HG02981 (cell line): ENCODE results near the gene ZYX.
"Not testable (repeated sequence)": the region's sequence is repeated elsewhere in the genome, so short reads cannot be mapped to it uniquely, and the experiment has no call there.

Source experiments
- ATAC-seq: cut with Tn5 transposase; IDR thresholded peaks from one replicate; pipeline ENCODE4 v1.9.1; 2021; ENCODE audit warnings: mild to moderate bottlenecking, moderate library complexity; ENCODE audit not compliant: unreplicated experiment

Gene ZYX

GRCh38 chr7:143416565-143417149 is 35.5 kb downstream of the ZYX start:
- ATAC-seq = no peak

- ATAC-seq = no peak
Measured at GRCh38 chr7:143417734-143418383, 36.7 kb downstream of the ZYX start.

DNA sequence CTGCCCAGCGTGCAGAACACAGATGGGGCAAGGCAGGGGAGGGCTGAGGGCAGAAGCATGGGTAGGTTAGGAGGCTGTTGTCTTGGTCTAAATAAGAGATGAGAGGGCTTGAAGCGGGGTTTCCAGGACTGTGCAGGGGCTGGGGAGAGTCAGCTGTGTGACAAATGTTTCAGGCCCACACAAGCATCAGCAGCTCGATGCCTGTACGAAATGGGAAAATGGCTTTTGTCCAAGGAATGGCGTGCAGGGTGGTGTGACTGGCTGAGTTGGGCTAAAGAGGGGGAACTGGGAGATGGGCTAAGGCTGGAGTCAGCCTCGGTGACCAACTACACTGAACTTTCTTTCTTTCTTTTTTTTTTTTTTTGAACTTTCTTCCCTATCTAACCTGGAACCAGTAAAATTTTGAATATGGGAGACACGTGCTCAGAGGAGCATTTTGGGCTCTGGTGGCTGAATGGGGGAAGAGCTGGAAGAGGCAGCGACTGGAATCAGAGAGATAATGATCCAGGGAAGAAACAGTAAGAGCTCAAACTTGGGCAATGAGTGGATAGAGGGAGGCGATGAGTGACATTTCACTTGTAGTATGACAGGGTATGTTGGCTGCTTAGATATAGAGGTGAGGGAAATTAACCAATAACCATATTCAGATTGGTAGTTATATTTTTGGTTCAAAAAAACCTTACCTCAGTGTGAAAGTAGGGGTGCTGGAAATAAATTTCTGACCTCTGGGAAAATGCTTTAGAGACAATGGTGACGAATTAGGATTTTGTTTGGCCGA is 37.7 kb downstream of the ZYX start:
- no peak for ATAC-seq

DNA sequence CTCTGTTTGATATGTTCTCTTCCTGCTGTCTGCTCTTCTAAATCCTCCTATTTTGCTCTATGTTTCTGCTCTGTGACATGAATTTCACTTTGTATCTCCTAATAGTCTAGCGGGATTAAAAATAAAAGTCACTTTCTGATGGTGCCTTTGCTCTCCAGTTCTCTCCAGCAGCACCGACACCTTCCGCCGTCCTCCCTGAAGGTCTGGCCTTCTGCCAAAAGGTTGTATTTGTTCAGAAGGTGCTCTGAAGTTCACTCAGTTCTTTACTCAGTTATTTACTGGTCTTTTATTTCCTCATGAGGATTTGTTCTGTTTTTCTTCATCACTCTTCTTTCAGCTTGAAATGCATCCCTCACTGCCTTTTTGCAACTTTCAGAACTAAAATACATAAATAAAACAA is 38.7 kb downstream of the ZYX start:
- ATAC-seq = no peak

- ATAC-seq = not testable (repeated sequence)
Measured at GRCh38 chr7:143420624-143421023, 39.5 kb downstream of the ZYX start.

DNA sequence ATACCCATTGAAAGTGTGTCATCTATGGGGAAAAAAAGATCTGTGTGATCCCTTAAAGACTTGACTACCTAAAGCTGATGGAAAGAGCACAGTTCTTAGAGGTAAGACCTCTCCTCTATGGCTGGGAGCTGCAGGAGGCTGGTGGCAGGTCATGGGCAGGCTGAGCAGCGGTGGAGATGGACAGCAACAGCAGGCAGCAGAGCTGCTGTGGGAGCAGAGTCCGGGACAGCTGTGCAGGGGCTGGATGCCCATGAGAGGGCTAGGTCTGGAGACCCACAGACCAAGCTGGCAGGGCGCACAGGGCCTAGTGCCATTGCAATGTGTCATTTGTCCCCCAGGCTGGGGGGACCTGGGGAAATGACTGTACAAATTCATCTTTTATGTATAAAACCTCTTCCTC is 40.9 kb downstream of the ZYX start:
- no peak for ATAC-seq

DNA sequence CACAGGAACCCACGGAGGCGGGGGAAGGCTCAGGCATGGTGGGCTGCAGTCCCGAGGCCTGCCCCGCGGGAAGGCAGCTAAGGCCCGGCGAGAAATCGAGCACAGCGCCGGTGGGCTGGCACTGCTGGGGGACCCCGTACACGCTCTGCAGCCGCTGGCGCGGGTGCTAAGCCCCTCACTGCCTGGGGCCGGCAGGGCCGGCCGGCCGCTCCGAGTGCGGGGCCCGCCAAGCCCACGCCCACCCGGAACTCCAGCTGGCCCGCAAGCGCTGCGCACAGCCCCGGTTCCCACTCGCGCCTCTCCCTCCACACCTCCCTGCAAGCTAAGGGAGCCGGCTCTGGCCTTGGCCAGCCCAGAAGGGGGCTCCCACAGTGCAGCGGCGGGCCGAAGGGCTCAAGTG is 43.3 kb downstream of the ZYX start:
- not testable (repeated sequence) for ATAC-seq

DNA sequence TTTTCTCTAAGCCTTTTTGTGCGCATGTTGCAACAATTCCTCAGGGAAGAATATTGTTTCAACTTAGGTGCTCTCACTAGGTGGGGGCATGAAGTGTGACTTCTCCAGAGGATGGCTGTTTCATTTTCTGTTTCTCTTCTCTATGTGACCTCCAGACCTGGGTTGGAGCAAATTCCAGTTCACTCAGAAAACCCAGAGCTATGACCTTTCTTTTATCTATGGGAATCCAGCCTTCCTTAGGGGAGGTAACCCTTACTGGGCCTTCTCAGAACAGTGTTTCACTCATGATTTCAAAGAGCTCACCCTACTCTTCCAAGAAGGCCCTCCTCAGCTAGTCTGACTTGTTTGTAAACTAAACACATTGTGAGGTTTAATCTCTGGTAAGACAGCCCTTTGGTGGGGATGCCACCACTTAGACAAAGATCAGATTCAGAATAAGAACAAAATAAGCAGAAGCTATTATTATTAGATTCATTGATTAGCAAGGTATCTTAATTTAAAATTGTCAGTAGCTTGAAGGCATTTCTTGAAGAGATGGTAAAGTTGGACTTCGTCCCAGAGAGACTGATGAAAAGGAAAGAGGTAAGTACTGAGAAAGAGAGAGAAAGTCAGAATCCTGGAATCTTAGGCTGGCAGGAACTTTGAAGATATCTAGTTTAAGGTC is 45.5 kb downstream of the ZYX start:
- ATAC-seq = no peak

DNA sequence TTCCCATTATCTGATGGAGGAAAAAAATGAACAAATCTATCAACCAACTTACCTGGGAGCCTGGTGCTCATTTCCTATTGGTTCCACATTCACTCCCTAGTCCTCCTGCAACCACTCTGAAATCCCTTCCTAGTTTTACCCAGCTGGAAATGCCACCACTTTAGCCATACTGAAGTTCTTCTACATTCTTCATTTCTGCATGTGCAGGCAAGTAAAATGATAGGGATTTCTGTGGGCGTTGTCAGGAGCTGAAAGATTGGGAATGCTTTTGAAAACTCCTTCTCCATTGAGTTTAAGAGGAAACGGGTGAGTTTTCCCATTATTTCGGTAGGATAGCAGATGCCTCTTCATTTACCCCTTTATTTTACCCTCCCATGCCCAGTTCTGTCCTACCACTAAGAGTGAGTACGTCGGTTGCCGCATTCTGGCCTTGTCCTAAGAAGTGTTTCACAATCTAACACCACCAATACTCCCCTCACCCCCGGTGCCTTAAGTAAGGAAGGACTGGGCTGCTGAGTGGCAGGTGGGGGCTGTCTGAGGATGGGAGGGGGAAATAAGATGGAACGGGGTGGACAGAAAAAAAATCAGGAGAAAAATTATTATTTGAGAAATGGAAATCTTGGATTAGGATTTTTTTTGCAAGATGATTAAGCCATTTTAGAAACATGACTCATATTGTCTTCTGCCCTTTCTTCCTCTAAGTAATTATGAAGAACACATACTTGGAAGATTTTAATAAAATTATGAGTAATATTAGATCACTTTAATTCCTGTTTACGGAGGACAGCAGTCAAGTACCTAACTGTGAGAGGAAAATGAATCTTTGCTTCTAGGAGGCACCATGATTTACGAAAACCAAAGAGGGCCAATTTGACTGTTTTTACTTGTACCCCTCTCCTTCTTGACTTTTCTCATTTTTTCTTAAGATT is 48.9 kb downstream of the ZYX start:
- ATAC-seq = no peak

GRCh38 chr7:143431109-143431508 is 50.0 kb downstream of the ZYX start:
- ATAC-seq = no peak

DNA sequence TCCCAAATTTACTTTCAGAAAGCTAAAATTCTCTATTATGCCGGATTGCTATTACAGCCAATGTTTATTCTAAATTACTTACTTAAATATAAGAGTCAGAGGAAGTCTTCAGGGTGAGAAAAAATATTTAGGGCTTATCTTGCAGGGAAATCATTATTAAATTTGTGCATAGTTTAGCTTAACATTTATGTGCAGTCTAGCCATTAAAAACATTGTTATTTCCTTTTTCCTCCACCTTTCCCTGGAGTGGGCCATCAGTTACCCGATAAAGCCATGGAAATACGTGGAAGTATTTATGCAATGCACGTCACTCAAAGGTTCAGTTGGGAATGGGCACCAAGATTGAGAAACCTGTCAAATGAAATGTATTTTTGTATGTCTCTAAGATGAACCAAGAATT is 52.6 kb downstream of the ZYX start:
- ATAC-seq = no peak

- no peak for ATAC-seq
Measured at GRCh38 chr7:143434660-143435059, 53.5 kb downstream of the ZYX start.

DNA sequence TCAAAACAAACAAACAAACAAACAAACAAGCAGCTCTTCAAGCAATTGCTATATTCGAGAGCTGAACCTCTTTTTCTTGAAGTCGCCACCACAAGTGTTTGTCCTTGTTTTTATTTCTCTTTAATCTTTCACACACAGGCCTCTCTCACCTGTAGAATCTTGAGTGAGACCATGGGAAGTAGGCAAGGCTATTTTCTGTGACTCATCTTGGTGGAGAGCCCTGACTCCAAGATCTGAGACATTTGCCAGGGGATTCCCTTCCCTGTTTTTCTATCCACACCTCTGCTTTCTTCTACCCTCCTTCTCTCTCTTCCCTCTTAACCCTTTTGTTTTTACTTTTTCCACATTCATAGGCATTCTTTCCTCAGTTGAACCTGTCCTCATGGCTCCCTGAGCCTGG is 54.1 kb downstream of the ZYX start:
- no peak for ATAC-seq

DNA sequence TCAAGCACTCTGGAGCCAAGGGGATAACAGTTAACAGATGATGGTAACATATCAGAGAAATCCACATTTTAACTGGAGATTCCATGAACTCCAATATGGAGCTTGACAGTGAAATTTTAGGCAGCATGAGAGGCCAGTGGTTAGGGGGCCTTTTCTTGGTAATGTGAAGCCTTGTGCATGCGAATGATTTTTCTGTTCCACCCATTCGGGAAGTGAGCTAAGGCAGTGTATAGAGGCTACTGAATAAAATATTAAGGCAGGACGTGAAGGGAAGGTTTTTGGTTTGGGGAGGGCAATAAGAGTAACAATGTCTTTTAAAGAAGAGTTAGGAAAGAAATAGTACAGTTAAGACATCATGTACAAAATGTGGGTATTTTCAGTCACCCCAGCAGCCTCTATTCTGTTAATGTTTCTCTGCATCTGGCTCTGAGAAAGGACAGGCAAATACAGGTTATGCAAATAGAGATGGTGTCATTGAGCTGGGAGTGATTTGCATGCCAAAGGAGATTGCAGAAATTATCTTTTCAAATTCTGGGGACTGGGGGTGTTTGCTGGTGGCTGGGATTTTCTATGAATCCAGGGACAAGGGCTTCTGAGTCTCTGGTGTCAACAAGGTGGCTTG is 55.3 kb downstream of the ZYX start:
- peak; percentile 96 for ATAC-seq

GRCh38 chr7:143437578-143437977 is 56.4 kb downstream of the ZYX start:
- no peak for ATAC-seq

DNA sequence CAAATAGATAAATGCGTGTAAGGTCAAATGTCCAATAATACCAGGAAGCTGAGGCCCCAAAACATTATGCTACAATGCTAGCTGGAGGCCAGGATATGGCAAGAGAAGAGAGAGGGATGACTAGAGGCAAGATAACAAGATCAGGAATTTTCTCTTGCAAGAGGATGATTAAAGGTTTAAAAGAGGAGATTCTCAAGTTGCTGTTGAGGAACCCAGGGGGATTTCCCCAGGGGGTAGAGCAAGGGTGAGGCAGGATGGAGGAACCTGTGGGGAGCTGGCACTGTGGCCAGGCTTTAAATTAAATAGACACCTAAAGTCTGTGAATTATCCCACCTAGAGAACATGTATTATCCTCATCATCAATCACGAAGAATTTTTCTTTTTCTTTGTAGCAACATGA is 58.7 kb downstream of the ZYX start:
- no peak for ATAC-seq
